CD4-positive, alpha-beta T cell treated with Interferon alpha-2 for 1 hour (primary cell): ENCODE measurements around the gene PTMS.
"Not testable (repeated sequence)": the region's sequence is repeated elsewhere in the genome, so short reads cannot be mapped to it uniquely, and the experiment has no call there.

Experiments used
- DNase-seq, 2 donors: peaks; one replicate each; pipeline ENCODE4 v3.0.0-alpha.2; 2020 to 2022

Gene PTMS, protein sequence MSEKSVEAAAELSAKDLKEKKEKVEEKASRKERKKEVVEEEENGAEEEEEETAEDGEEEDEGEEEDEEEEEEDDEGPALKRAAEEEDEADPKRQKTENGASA

DNA sequence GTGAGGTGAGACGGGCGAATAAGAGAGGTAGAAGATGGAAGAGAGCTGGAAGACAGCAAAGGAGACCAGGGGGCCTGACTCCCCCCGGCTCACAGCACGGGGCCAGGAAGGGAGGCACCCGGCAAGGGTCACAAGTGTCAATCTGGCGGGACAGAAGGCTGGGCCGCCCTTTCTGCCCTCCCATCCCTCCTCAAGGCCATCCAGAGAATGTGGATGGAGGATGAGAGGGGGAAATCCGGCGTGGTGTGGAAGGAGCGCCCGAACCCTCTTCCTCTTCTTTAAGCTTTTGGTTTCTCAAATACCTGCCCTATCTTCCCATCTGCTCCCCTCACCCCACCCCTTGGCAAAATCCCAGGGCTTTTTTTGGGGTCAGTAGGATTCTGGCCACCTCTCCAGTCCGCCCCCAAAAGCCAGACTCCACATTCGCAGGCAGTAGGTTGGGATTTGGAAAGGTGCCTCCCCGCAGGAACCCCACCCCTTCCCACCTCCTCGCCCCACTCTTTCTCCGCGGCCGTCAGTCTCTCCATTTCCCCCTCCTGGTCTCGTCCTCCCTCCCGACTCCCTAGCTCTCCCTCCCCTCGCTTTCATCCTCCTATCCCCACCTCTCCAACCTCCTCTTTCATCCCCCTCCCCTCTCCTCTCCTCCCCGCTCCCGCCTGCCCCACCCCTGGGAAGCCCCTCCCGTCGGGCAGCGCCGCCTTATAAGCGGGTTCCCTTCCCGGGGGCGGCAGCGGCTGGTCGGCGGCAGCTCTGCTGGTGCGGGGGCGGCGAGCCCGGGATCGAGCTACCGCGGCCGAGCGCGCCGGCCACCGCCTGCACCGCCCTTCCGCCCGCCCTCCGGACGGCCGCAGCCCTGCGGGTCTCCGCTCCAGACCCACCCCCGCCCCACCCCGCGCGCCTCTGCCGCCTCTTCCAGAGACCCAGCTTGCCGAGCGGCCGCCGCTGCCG is at the start of gene PTMS:
Gene PTMS, plus strand, starts transcription at position 730 of the 948 bp plus-strand sequence. CDS start 343 bp downstream, outside the sequence.
- DNase-seq: peak in 1 of 2 donors; percentile 41

DNA sequence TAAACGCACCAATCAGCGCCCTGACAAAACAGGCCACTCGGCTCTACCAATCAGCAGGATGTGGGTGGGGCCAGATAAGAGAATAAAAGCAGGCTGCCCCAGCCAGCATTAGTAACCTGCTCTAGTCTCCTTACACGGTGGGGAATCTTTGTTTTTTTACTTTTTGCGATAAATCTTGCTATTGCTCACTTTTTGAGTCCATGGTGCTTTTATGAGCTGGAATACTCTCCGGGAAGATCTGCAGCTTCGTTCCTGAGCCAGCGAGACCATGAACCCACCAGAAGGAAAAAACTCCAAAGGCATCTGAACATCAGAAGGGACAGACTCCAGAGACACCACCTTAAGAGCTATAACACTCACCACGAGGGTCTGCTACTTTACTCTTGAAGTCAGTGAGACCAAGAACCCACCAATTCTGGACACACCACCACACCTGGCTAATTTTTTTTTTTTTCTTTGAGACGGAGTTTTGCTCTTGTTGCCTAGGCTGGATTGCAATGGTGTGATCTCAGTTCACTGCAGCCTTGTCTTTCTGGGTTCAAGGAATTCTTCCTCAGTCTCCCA is 49.2 kb upstream of the PTMS start:
- DNase-seq: no peak

DNA sequence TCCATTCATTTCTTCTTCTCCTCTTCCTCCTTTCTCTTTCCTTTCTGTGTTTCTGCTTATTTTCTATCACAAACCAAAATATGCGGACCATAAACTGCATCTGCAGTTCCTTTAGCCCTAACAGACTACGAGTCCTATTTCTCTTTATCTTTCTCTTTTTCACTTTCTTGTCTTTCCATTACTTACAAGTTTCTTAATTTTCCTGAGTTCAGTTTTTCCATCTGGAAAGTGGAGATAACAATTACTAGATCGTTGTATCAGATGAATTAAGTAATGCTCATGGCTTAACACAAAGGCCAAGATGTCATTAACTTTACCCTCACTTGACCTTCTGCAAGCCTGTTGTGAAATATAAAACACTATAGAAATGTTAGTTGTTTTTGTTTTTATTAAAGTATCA is 43.3 kb upstream of the PTMS start:
- DNase-seq: no peak

DNA sequence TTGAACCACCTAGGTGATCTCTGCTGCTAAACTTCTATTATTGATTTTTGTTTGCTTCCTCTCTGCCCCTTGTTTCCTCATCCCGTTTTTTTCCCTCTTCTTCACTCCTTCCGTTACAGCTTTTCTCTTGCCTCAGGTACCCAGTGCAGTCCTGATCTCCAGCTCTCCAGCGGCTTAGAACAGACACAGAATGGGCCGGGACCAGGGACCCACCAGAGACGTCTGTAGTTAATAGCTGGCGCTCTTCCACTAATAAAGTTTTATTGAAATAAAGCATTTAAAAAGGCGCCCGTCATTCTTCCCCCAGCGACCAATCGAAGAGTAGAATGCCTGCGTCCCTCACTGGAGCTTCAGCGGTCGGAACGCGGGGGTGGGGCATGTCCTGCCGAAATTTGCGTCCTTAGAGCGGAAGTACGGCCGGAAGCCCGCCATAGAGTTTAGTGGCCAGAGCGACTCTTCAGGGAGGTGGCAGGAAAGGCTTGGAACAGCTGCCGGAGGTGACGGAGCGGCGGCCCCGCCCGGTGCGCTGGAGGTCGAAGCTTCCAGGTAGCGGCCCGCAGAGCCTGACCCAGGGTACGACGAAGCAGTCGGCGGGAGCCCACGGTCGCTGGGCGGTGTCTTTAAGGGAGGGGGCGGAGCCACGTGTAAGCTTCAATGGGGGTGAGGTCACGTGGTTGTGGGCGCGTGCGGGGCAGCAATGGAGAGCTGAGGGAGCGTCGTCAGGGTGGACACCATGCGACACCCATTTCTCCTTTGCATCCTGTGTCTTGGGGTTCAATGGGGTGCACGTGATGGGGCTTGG is 42.4 kb upstream of the PTMS start, which contains the start of gene COPS7A:
Gene COPS7A, plus strand, starts transcription at position 440 of the 802 bp plus-strand sequence. CDS start 611 bp downstream, outside the sequence.
- peak; percentile 98 for DNase-seq

DNA sequence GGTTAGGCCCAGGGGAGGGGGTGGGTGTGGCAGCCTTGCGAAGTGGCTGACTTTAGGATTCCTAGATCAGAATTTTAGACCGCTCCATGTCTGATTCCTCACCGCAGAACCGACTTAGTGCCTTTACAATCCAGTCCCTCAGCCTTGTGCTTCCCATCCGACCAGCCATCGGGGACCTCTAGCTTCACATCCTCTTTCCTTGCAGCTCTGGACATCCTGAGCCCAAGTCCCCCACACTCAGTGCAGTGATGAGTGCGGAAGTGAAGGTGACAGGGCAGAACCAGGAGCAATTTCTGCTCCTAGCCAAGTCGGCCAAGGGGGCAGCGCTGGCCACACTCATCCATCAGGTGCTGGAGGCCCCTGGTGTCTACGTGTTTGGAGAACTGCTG is 41.8 kb upstream of the PTMS start:
- peak in 1 of 2 donors; percentile 15 for DNase-seq

DNA sequence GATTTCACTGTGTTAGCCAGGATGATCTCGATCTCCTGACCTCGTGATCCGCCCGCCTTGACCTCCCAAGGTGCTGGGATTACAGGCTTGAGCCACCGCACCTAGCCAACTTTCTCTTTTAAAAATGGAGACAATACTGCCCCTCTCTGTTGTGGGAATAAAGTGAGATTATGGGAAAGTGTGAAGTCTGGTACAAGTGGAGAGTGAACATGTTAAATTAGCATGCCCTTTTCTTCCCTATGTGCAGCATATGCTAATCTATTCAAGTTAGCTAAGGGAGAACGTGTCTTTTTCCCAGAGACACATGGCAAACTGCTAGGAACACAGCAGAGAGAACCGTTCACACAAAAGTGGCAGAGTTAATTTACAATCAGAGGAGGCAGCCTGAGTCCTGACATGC is 40.8 kb upstream of the PTMS start:
- no peak for DNase-seq

DNA sequence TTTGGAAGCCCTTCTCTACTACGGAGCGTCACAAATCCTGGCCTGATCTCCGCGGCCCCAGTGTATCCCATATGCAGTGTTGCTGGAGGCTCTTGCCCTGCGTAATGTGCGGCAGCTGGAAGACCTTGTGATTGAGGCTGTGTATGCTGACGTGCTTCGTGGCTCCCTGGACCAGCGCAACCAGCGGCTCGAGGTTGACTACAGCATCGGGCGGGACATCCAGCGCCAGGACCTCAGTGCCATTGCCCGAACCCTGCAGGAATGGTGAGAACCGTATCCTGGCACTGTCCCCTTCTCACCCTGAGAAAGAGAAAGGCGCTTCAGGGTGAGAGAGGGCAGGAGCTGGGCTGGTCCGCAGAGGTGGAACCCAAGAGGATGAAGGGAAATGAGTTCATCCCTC is 37.0 kb upstream of the PTMS start:
- no peak for DNase-seq

DNA sequence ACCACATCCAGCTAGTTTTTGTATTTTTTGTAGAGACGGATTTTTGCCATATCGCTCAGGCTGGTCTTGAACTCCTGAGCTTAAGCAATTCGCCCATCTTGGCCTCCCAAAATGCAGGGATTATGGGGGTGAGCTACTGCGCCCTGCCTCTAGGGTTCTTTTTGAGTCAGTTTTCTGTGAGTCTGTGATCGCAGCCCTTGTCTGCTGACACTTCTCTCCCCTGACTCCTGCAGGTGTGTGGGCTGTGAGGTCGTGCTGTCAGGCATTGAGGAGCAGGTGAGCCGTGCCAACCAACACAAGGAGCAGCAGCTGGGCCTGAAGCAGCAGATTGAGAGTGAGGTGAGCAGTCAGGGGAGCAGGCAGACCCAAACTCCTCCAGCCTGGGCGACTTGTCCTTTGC is 36.0 kb upstream of the PTMS start:
- no peak for DNase-seq

DNA sequence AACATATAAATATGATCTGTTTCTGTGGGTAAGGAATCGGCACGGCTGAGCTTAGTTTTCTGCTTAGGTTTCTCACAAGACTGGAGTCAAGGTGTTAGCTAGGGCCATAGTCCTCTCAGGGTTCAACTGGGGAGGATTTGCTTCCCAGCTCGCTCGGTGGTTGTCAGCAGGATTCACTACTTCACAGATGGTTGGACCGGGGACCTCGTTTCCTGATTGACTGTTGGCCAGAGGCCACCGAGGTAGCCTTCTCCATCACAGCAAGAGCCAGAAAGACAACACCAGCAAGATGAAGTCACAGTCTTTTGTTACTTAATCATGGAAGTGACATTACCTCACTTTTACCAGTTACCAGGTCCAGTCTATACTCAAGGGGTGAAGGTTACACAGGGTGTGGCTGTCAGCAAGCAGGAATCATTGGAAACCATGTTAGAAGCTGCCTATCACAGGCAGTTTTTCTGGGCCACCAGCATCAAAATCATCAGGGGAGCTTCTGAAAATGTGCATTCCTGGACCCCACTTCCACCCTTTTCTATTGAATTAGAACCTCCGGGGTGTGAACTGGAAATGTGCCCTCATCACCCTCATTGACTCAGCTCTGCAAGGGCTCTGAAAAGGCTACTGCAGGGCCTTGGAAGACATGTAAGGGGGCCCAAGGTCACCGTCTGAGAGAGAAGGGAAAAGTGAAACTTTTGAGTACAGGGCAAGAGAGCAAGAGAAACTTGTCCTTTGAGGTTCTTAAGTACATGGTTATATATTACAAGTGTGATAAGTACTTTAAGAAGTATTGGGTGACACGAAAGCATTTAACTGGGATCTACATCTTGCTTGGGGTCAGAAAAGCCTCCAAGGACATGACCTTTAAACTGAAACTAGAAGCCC is 31.4 kb upstream of the PTMS start:
- no peak for DNase-seq

DNA sequence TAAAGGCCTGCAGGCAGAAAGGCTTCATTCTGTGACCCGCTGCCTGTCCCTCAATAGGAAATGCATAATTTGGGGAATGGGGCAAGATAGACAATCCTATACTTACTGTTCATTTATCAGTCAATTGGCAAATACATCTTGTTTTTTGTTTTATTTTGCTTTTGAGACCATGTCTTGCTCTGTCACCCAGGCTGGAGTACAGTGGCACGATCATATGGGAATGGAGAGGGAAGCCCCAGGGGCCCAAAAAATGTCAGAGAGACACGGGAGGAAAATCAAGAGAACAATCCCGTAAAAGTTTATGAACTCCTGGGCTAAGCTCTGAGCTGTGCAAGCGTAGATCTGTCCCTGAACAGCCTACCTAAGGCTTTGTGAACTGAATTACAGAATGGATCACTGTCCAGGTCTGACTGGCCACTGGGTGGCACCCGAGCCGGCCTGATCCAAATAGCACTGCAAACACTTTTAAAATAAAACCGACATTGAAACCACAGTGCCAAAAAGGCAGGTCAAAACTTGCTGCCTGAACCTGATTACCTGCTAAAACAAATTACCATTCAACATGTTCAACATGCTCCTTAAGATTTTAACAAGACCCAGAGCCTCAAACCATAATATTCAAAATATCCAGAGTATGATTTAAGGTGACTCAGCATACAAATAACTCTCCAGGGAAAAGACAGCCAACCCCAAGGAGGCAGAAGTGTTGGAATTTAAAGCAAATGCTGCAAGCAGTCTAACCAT is 30.5 kb upstream of the PTMS start:
- DNase-seq: peak; percentile 52 to 54

DNA sequence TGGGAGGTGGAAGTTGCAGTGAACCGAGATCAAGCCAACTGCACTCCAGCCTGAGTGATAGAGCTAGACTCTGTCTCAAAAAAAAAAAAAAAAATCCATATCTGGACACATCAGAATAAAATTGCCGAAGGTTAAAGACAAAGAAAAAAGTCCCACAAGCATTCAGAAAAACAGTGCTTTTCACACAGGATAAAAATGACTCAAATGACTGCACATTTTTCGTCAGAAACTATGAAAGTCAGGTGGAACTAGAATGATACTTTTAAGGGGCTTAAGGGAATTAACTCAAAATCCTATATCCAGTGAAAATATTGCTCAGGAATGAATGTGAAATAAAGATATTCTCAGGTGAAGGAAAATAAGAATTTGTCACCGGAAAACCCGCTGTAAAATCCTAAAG is 29.4 kb upstream of the PTMS start:
- no peak for DNase-seq

DNA sequence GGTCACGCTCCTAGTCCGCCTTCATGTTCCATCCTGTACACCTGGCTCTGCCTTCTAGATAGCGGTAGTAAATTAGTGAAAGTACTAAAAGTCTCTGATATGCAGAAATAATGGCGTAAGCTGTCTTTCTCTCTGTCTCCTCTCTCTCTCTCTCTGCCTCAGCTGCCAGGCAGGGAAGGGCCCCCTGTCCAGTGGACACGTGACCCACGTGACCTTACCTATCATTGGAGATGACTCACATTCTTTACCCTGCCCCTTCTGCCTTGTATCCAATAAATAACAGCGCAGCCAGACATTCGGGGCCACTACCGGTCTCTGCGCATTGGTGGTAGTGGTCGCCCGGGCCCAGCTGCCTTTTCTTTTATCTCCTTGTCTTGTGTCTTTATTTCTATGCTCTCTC is 24.1 kb upstream of the PTMS start:
- DNase-seq: not testable (repeated sequence)

DNA sequence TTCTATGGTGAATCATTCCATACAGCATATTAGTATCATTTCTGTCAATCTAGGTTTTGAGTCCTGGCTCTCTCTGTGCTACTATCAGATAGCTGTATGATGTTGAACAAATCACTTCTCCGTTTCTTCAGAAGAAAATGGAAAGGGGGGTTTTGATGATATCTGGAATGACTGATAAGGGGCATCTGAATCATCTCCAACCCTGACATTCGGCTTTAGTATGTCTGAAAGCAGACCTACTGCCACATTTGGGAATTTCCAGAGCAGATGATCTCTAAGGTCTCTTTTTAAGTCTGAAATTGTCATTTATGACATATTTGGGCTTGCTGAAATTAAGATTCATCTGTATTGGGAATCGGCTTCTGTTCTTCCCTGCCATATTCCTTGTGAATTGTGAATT is 23.3 kb upstream of the PTMS start:
- DNase-seq: no peak

DNA sequence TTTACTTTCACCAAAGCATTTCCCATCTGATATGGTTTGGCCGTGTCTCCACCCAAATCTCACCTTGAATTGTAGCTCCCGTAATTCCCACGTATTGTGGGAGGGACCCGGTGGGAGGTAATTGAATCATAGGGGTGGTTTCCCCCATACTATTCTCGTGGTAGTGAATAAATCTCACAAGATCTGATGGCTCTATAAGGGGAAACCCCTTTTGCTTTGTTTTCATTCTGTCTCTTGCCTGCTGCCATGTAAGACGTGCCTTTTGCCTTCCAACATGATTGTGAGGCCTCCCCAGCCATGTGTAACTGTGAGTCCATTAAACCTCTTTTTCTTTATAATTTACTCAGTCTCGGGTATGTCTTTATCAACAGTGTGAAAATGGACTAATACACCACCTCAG is 22.9 kb upstream of the PTMS start:
- not testable (repeated sequence) for DNase-seq

DNA sequence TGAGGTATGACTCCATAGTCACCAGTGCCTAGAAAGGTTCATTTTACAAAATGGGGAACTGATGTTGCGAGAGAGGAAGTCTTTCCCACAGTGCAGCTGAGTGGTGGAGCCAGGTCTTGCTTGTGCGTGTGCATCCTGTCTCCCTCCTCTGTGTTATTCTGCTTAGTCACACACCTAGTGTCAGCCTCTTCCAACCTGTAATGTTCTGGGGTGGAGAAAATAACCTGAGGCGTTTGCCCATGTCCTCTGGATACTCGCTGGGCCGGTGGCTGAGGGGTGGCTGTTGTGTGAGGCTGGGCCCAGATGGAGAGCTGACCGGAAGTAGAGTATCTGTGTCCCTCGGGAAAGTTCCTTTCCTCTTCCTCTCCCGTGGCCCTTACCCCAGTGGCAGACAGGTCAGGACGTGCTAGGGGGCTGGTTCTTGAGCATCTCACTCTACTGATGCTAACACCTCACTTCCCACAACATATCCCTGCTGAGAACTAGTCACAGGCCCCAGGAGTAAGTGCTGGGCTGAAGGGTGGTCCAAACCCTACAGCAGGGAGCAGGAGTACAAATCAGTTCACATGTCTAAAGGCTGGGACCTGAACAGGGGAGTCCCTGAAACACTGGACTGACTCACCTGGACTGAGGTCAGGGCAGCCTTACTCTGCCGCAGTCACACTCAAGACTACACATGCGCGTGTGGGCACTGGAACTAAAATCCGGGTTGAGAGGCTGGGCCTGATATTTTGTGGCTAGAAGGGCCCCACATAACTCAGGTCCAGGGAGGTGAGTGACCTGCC is 20.2 kb upstream of the PTMS start:
- DNase-seq: peak; percentile 27 to 62

DNA sequence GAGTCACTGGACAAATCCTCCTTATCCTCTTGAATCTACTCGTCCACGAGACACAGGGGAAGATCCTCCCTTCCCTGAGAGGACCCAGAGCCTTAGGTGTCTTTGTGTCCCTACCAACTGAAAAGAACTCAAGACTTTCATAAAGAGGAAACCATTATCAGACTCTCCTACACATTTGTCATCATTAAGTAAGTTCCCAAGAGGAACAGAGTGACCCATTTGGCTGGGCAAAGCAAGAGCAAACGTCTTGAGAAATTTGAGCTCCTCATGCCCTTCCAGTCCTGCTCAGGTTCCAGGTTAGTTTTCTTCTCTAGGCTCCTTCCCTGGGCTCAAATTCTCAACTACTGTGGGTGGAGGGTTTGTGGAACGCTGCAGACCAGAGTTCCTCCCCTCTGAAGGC is 18.9 kb upstream of the PTMS start:
- no peak for DNase-seq

DNA sequence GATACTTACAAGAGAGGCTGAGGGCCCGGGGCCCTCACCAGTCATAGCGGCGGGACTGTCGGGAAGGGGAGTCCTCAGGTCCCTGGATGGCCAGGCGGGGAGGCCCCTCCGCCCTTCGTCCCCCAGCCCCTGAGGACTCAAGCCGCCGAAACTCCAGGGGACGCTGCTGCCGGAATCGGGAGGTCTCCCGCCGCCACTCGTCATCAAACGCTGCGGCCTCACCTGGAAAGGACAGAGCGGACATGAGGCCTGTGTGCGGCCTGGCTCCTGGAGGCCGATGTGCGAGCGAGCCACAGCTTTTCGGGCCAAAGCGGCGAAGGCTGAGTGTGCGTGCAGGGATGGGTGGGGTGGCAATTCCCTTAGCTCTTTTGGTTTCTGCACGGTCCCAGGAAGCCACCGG is 17.4 kb upstream of the PTMS start:
- no peak for DNase-seq

DNA sequence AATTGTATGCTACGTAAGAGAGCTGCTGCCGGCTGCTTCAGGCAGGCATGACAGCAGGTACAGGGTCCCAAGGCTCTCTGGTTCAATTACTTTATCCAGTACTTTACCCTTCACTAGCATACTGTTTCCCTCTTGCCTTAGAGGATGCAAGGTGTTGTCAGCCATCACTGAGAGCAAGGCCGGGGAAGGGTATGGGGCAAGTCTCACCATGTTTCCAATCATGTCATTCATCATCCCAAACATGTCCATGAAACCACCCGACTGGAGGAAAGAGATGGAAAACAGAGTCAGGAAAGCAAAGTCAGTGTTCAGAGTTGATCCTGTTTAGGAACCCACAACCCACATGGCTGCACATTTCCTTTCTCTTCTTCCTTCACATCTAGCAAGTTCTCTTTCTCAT is 15.7 kb upstream of the PTMS start:
- no peak for DNase-seq

DNA sequence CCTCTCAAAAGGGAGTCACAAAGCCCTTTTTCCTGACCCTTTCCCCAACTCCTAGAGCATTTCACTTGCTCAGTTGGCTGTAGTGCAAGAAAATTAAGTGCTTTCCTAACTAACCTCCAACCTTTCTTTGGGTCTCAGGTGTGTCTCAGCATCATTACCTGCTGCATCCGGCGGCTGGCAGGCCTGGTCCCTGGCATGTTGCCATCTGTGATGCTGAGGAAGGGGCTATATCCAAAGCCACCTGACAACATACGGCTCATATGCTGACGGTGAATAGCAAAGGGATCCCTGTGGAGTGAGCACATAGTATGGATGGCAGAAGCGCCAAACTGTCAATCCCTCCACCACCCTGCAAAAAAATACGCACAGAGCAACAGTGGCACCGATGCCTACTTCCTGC is 14.4 kb upstream of the PTMS start:
- no peak for DNase-seq

DNA sequence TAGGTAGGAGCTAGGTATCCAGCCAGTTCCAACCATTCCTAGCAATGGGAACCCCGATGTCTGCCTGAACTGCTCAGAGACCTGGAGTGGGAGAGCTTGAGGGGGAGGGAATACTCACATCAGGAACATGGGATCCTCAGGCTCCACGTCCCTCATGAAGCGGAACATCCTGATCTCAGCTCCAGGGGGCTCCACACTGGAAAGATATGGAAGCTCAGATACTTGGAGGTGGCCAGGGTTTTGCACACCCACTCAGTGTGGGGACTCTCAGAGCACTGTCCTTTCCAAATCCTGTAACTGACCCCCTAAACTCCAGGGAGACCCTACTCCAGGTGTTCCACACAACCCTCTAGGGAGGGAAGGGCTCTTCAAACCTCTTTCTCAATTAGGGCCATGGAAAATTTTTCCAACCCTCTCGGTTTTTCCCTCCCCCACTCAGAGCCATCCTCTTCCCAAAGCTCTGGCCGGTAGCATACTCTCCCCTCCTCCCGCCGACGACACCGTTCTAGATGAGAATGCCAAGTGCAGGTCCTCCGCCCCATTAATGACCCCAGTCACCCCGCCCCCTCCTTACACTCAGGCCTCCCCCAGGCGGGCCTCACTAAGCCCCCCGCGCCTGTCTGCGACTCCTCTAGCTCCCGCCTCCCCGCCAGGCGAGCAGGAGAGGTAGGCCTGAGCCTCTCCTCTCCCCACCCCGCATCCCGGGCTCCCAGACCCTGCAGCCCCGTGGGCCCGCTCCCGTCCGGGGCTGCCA is 13.8 kb upstream of the PTMS start:
- peak in 1 of 2 donors; percentile 24 for DNase-seq
